PC-9 (cell line): ENCODE results near the gene VEPH1. TPM values are rescaled to one million over a fixed set of nuclear protein-coding genes. Genes with fewer than 3 reads are reported as not detected.

ENCODE experiments used
- BruUV-seq: library from RNA; stranded (reverse); fragments of 400-500 nt; replicated peaks from 2 replicates; lab custom pipeline; 2021; lab: Mats Ljungman, UMichigan
- CTCF ChIA-PET: fragments of 300-600 bp; sonication (Branson Sonifier 250); formaldehyde crosslinking; loops from one replicate; lab custom pipeline; 2022; ENCODE audit warnings: antibody characterized with exemption; lab: Charles Lee
- POLR2A ChIA-PET: fragments of 300-600 bp; sonication (Branson Sonifier 250); formaldehyde crosslinking; loops from one replicate; lab custom pipeline; 2022; ENCODE audit warnings: antibody characterized with exemption; ENCODE audit not compliant: unreplicated experiment; lab: Charles Lee
- DNase-seq, 2 experiments: peaks; one replicate each; pipeline versions ENCODE4 v3.0.0 to v3.0.0-alpha.2; 2015 to 2022; ENCODE audit warnings: mixed read lengths in 1 of 2
- H2AFZ ChIP-seq: fragments of 200-600 bp; sonication (generic); 2 replicates; pipeline ENCODE4 v1.8.1; 2017; ENCODE audit warnings: antibody characterized with exemption
- H3F3A ChIP-seq: fragments of 200-600 bp; sonication (generic); 2 replicates; pipeline ENCODE4 v1.8.1; 2017; ENCODE audit warnings: antibody characterized with exemption, mild to moderate bottlenecking, low read depth; ENCODE audit not compliant: insufficient read depth
- H3K27ac ChIP-seq: fragments of 200-600 bp; sonication (generic); 2 replicates; pipeline ENCODE4 v1.6.1; 2016; ENCODE audit warnings: mixed run types
- H3K27me3 ChIP-seq: fragments of 200-600 bp; sonication (generic); 2 replicates; pipeline ENCODE4 v1.6.1; 2016; ENCODE audit warnings: low read depth, mixed run types; ENCODE audit not compliant: insufficient read depth
- H3K36me3 ChIP-seq: fragments of 200-600 bp; sonication (generic); 2 replicates; pipeline ENCODE4 v1.6.1; 2016; ENCODE audit warnings: low read depth, mixed run types
- H3K4me1 ChIP-seq: fragments of 200-600 bp; sonication (generic); replicated peaks from 2 replicates; pipeline ENCODE4 v1.6.1; 2016; ENCODE audit warnings: mixed run types; ENCODE audit not compliant: insufficient read depth
- H3K4me2 ChIP-seq: fragments of 200-600 bp; sonication (generic); 2 replicates; pipeline ENCODE4 v1.6.1; 2017; ENCODE audit warnings: mixed run types
- H3K4me3 ChIP-seq: fragments of 200-600 bp; sonication (generic); 2 replicates; pipeline ENCODE4 v1.6.1; 2016; ENCODE audit warnings: mixed run types
- H3K79me2 ChIP-seq: fragments of 200-600 bp; sonication (generic); 2 replicates; pipeline ENCODE4 v1.6.1; 2017; ENCODE audit warnings: low read depth, mixed run types
- H3K9me2 ChIP-seq: fragments of 200-600 bp; sonication (generic); 2 replicates; pipeline ENCODE4 v1.8.1; 2017; ENCODE audit warnings: mild to moderate bottlenecking; ENCODE audit not compliant: insufficient read depth
- H3K9me3 ChIP-seq: fragments of 200-600 bp; sonication (generic); 2 replicates; pipeline ENCODE4 v1.8.1; 2016; ENCODE audit warnings: low read depth; ENCODE audit not compliant: insufficient read depth
- H4K20me1 ChIP-seq: fragments of 200-600 bp; sonication (generic); 2 replicates; pipeline ENCODE4 v1.8.1; 2017; ENCODE audit not compliant: insufficient read depth
- CTCF ChIP-seq: fragments of 200-600 bp; sonication (generic); conservative IDR thresholded peaks from 2 replicates; pipeline ENCODE4 v1.6.1; 2017; ENCODE audit warnings: mixed run types, antibody characterized with exemption, mild to moderate bottlenecking, moderate library complexity
- EZH2 ChIP-seq: fragments of 200-600 bp; sonication (generic); IDR thresholded peaks from 2 replicates; pipeline ENCODE4 v1.8.0; 2017; ENCODE audit warnings: antibody characterized with exemption, low read depth
- intact Hi-C: fragments of 100-400 bp; cut with micrococcal nuclease; formaldehyde crosslinking; loops from one replicate; pipeline ENCODE4 v1.10.0; 2022; ENCODE audit not compliant: unreplicated experiment
- total RNA-seq: library from RNA; stranded (reverse); gene quantifications from 2 replicates; pipeline ENCODE4 v1.2.3, GENCODE V29; 2021

Gene VEPH1
- total RNA-seq, 1 experiment from 2014 or later: 4.0 TPM

- Histone ChIP-seq H3K9me3 (no peaks in the 10 kb centered on the region), H3K79me2 (no peaks in the 10 kb centered on the region), H3K4me3 (no peak overlapping the region), H3K4me2 (no peak overlapping the region), H3K36me3 (no peaks in the 10 kb centered on the region), H3K27me3 (no peaks in the 10 kb centered on the region), H3K9me2 (no peaks in the 10 kb centered on the region), H3K4me1 (peaks cover 7% of the 10 kb centered on the region), H3K27ac (no peak overlapping the region), H4K20me1 (no peaks in the 10 kb centered on the region), H3F3A (no peaks in the 10 kb centered on the region), H2AFZ (no peak overlapping the region)
- BruUV-seq: no TSS peak
- ChIA-PET CTCF (no interaction called here), POLR2A (no interaction called here)
- intact Hi-C loops: no loop called here
- TF ChIP-seq EZH2: no peak
- no peak for TF ChIP-seq CTCF
- no peak for DNase-seq
These were observed 118.7 kb downstream of the VEPH1 start for GRCh38 chr3:157384491-157384890.

- no peak overlapping the region for H3K4me3 ChIP-seq
- no TSS peak for BruUV-seq
- no peaks in the 10 kb centered on the region for H3F3A ChIP-seq
- H3K4me2 ChIP-seq: no peak overlapping the region
- POLR2A ChIA-PET: no interaction called here
- TF ChIP-seq CTCF (no peak), EZH2 (no peak)
- CTCF ChIA-PET: no interaction called here
- intact Hi-C loops: no loop called here
- no peak overlapping the region for H2AFZ ChIP-seq
- no peaks in the 10 kb centered on the region for H3K79me2 ChIP-seq
- peaks cover 5% of the 10 kb centered on the region for H3K4me1 ChIP-seq
- H4K20me1 ChIP-seq: no peaks in the 10 kb centered on the region
- H3K9me3 ChIP-seq: no peaks in the 10 kb centered on the region
- no peaks in the 10 kb centered on the region for H3K27me3 ChIP-seq
- H3K36me3 ChIP-seq: no peaks in the 10 kb centered on the region
- no peaks in the 10 kb centered on the region for H3K9me2 ChIP-seq
- no peak overlapping the region for H3K27ac ChIP-seq
- DNase-seq: no peak
These were observed 119.2 kb downstream of the VEPH1 start for GRCh38 chr3:157384031-157384430.

GRCh38 chr3:157381606-157382005 is 121.6 kb downstream of the VEPH1 start:
- CTCF ChIA-PET: no interaction called here
- Histone ChIP-seq H3K4me3 (no peak overlapping the region), H3K36me3 (no peaks in the 10 kb centered on the region), H3K27ac (no peak overlapping the region), H3F3A (no peaks in the 10 kb centered on the region), H3K9me2 (no peaks in the 10 kb centered on the region), H3K27me3 (no peaks in the 10 kb centered on the region), H2AFZ (no peak overlapping the region), H3K79me2 (no peaks in the 10 kb centered on the region), H3K9me3 (no peaks in the 10 kb centered on the region), H4K20me1 (no peaks in the 10 kb centered on the region), H3K4me2 (no peak overlapping the region), H3K4me1 (no peaks in the 10 kb centered on the region)
- intact Hi-C loops: no loop called here
- no TSS peak for BruUV-seq
- POLR2A ChIA-PET: no interaction called here
- TF ChIP-seq EZH2 (no peak), CTCF (no peak)
- no peak for DNase-seq
